Activated CD4-positive, alpha-beta T cell treated with anti-CD3 and anti-CD28 coated beads for 1 hour (primary cell): Measurements from ENCODE around the gene SPINK5.
"Not testable (repeated sequence)": the region's sequence is repeated elsewhere in the genome, so short reads cannot be mapped to it uniquely, and the experiment has no call there.

Experiments
- DNase-seq: peaks from one replicate; pipeline ENCODE4 v3.0.0-alpha.2; 2020

SPINK5 gene

GRCh38 chr5:148063861-148064260 lies at the start of gene SPINK5:
TSS of gene SPINK5 (plus strand) at chr5:148063980. CDS start at chr5:148064045, 65 bp downstream.
- DNase-seq, result no peak

GRCh38 chr5:148014276-148014675 lies 49.5 kb upstream of the SPINK5 start:
- no peak for DNase-seq

- no peak for DNase-seq
These were observed 43.4 kb upstream of the SPINK5 start for GRCh38 chr5:148020257-148020988.

- no peak for DNase-seq
These were observed 36.3 kb upstream of the SPINK5 start for GRCh38 chr5:148027505-148027904.

GRCh38 chr5:148029131-148029530 lies 34.6 kb upstream of the SPINK5 start:
- no peak for DNase-seq

- no peak for DNase-seq
These were observed 30.6 kb upstream of the SPINK5 start for GRCh38 chr5:148033134-148033533.

- DNase-seq, result no peak
These were observed 28.1 kb upstream of the SPINK5 start for GRCh38 chr5:148035676-148036075.

- no peak for DNase-seq
These were observed 20.9 kb upstream of the SPINK5 start for GRCh38 chr5:148042881-148043280.

GRCh38 chr5:148043705-148044104 lies 20.1 kb upstream of the SPINK5 start:
- no peak for DNase-seq

GRCh38 chr5:148055160-148055559 lies 8.6 kb upstream of the SPINK5 start:
- DNase-seq, result not testable (repeated sequence)

GRCh38 chr5:148060309-148060708 lies 3.5 kb upstream of the SPINK5 start:
- no peak for DNase-seq

- no peak for DNase-seq
These were observed 2.9 kb upstream of the SPINK5 start for GRCh38 chr5:148060881-148061280.

- DNase-seq, result no peak
These were observed 6.8 kb downstream of the SPINK5 start for GRCh38 chr5:148070621-148071020.

- no peak for DNase-seq
These were observed 8.4 kb downstream of the SPINK5 start for GRCh38 chr5:148072207-148072606.

GRCh38 chr5:148075529-148075928 lies 11.7 kb downstream of the SPINK5 start:
- DNase-seq, result no peak

- no peak for DNase-seq
These were observed 19.4 kb downstream of the SPINK5 start for GRCh38 chr5:148083203-148083602.

- DNase-seq, result no peak
These were observed 20.5 kb downstream of the SPINK5 start for GRCh38 chr5:148084269-148084668.

GRCh38 chr5:148085310-148085709 lies 21.5 kb downstream of the SPINK5 start:
- DNase-seq, result no peak

GRCh38 chr5:148085977-148086705 lies 22.4 kb downstream of the SPINK5 start:
- DNase-seq, result no peak

- no peak for DNase-seq
These were observed 26.5 kb downstream of the SPINK5 start for GRCh38 chr5:148090146-148090772.

GRCh38 chr5:148090773-148091250 lies 27.0 kb downstream of the SPINK5 start:
- no peak for DNase-seq

GRCh38 chr5:148091991-148092964 lies 28.5 kb downstream of the SPINK5 start:
- DNase-seq, result no peak

GRCh38 chr5:148094336-148094735 lies 30.6 kb downstream of the SPINK5 start:
- no peak for DNase-seq
